Naive B cell (primary cell): Measurements from ENCODE around the gene TRIM10. TPM values are rescaled to one million over a fixed set of nuclear protein-coding genes. Genes with fewer than 3 reads are reported as not detected.

Source experiments
- ATAC-seq, 2 donors: fragments of 150-1000 bp; cut with Tn5 transposase; 2 replicates each; pipeline ENCODE4 v1.10.0; 2021; ENCODE audit warnings: low read depth in 2 of 2, mild to moderate bottlenecking in 2 of 2, moderate library complexity in 2 of 2
- DNase-seq: peaks from one replicate; pipeline ENCODE4 v3.0.0; 2022
- H3K27ac Mint-ChIP-seq, 6 donors: one replicate each; pipeline ENCODE4 v1.8.0; 2020 to 2022; ENCODE audit warnings: mild to moderate bottlenecking in 6 of 6, mixed read lengths in 6 of 6, moderate library complexity in 5 of 6, inconsistent platforms in 2 of 6
- H3K27me3 Mint-ChIP-seq, 3 donors: one replicate each; pipeline ENCODE4 v1.8.0; 2021 to 2022; ENCODE audit warnings: mixed read lengths in 3 of 3, mild to moderate bottlenecking in 1 of 3
- H3K36me3 Mint-ChIP-seq, 2 donors: one replicate each; pipeline ENCODE4 v1.8.0; 2020 to 2022; ENCODE audit warnings: mixed read lengths in 2 of 2, inconsistent platforms in 1 of 2, mild to moderate bottlenecking in 1 of 2
- H3K4me1 Mint-ChIP-seq, 3 donors: one replicate each; pipeline ENCODE4 v1.8.0; 2020 to 2022; ENCODE audit warnings: mixed read lengths in 3 of 3, inconsistent platforms in 1 of 3, mild to moderate bottlenecking in 1 of 3, moderate library complexity in 1 of 3
- H3K4me3 Mint-ChIP-seq, 8 donors: one replicate each; pipeline ENCODE4 v1.8.0; 2020 to 2022; ENCODE audit warnings: mild to moderate bottlenecking in 8 of 8, mixed read lengths in 8 of 8, moderate library complexity in 8 of 8, inconsistent platforms in 2 of 8
- H3K9me3 Mint-ChIP-seq, 7 donors: one replicate each; pipeline ENCODE4 v1.8.0; 2020 to 2022; ENCODE audit warnings: mixed read lengths in 7 of 7, mild to moderate bottlenecking in 5 of 7, inconsistent platforms in 2 of 7, moderate library complexity in 1 of 7
- polyA plus RNA-seq, 6 donors: library from polyadenylated mRNA; unstranded; fragments of 300-500 nt; fragmentation: Illumina TruSeq; gene quantifications; one replicate each; pipeline ENCODE4 v1.2.3, GENCODE V29; 2021; ENCODE audit warnings: low read depth in 6 of 6

Gene TRIM10
- under 1 TPM in 1 of 6 donors, not detected in 5; 0.18 TPM for polyA plus RNA-seq

- H3K4me3 Mint-ChIP-seq = no peak within 1 kb of the TSS
- peak within 1 kb of the TSS in 1 of 6 donors; percentile 37 for H3K27ac Mint-ChIP-seq
- ATAC-seq (no peak), DNase-seq (no peak)
- peaks cover 0 to 6% (median 2%) of the 10 kb centered on the region in 3 donors for H3K4me1 Mint-ChIP-seq
- peaks cover 0 to 8% (median 0%) of the 10 kb centered on the region in 7 donors for H3K9me3 Mint-ChIP-seq
- H3K27me3 Mint-ChIP-seq = peaks cover 32 to 47% (median 46%) of the 10 kb centered on the region in 3 donors
- no peaks in the 10 kb centered on the region for H3K36me3 Mint-ChIP-seq
These were observed at the start of gene TRIM10 for GRCh38 chr6:30160785-30161531. Gene TRIM10 (minus strand): TSS chr6:30161211. CDS start chr6:30160858, 353 bp downstream.

- peaks cover 0 to 4% of the 10 kb centered on the region in 2 donors for H3K36me3 Mint-ChIP-seq
- H3K4me3 Mint-ChIP-seq = peak overlapping the region in 7 of 8 donors; percentile 8 to 79 (median 48)
- H3K27ac Mint-ChIP-seq = peak overlapping the region in 2 of 6 donors; percentile 15 to 39
These were observed 46.7 kb upstream of the TRIM10 start for GRCh38 chr6:30207619-30208295.

GRCh38 chr6:30206799-30207618, 46.0 kb upstream of the TRIM10 start:
- H3K27me3 Mint-ChIP-seq = no peaks in the 10 kb centered on the region
- peak overlapping the region in 4 of 6 donors; percentile 15 to 83 (median 50) for H3K27ac Mint-ChIP-seq
- peaks cover 67 to 90% (median 88%) of the 10 kb centered on the region in 3 donors for H3K4me1 Mint-ChIP-seq
- H3K36me3 Mint-ChIP-seq = peaks cover 0 to 4% of the 10 kb centered on the region in 2 donors
- no peaks in the 10 kb centered on the region for H3K9me3 Mint-ChIP-seq
- ATAC-seq = peak in 1 of 2 donors; percentile 21
- H3K4me3 Mint-ChIP-seq = peak overlapping the region in 7 of 8 donors; percentile 8 to 70 (median 48)
- DNase-seq = no peak

More at GRCh38 chr6:30207619-30208295, 46.7 kb upstream of the TRIM10 start:
- H3K9me3 Mint-ChIP-seq = no peaks in the 10 kb centered on the region
- DNase-seq = no peak
- peaks cover 67 to 89% (median 88%) of the 10 kb centered on the region in 3 donors for H3K4me1 Mint-ChIP-seq
- ATAC-seq = no peak
- H3K27me3 Mint-ChIP-seq = no peaks in the 10 kb centered on the region

- no peaks in the 10 kb centered on the region for H3K9me3 Mint-ChIP-seq
- H3K4me1 Mint-ChIP-seq = peaks cover 66 to 90% (median 89%) of the 10 kb centered on the region in 3 donors
- H3K27me3 Mint-ChIP-seq = no peaks in the 10 kb centered on the region
- DNase-seq (no peak), ATAC-seq (no peak)
- peaks cover 0 to 4% of the 10 kb centered on the region in 2 donors for H3K36me3 Mint-ChIP-seq
- peak overlapping the region in 2 of 6 donors; percentile 77 to 78 for H3K27ac Mint-ChIP-seq
- peak overlapping the region in 3 of 8 donors; percentile 24 to 72 (median 46) for H3K4me3 Mint-ChIP-seq
These were observed 45.1 kb upstream of the TRIM10 start for GRCh38 chr6:30206152-30206551.

GRCh38 chr6:30204116-30204515, 43.1 kb upstream of the TRIM10 start:
- Mint-ChIP-seq H3K36me3 (peaks cover 0 to 4% of the 10 kb centered on the region in 2 donors), H3K9me3 (no peaks in the 10 kb centered on the region), H3K4me3 (no peak overlapping the region), H3K4me1 (peaks cover 60 to 89% (median 85%) of the 10 kb centered on the region in 3 donors), H3K27ac (peak overlapping the region in 5 of 6 donors; percentile 26 to 83 (median 69)), H3K27me3 (no peaks in the 10 kb centered on the region)
- ATAC-seq (no peak), DNase-seq (no peak)

GRCh38 chr6:30202366-30202765, 41.4 kb upstream of the TRIM10 start:
- ATAC-seq (no peak), DNase-seq (no peak)
- Mint-ChIP-seq H3K4me1 (peaks cover 46 to 74% (median 73%) of the 10 kb centered on the region in 3 donors), H3K27ac (peak overlapping the region in 4 of 6 donors; percentile 81 to 94 (median 92)), H3K27me3 (no peaks in the 10 kb centered on the region), H3K36me3 (peaks cover 0 to 9% of the 10 kb centered on the region in 2 donors), H3K9me3 (no peaks in the 10 kb centered on the region), H3K4me3 (peak overlapping the region in 2 of 8 donors; percentile 41 to 54)

GRCh38 chr6:30200551-30201281, 39.7 kb upstream of the TRIM10 start:
- H3K36me3 Mint-ChIP-seq = peaks cover 0 to 16% of the 10 kb centered on the region in 2 donors
- peaks cover 36 to 67% (median 65%) of the 10 kb centered on the region in 3 donors for H3K4me1 Mint-ChIP-seq
- no peaks in the 10 kb centered on the region for H3K9me3 Mint-ChIP-seq
- peak overlapping the region; percentile 87 to 97 (median 94) for H3K27ac Mint-ChIP-seq
- H3K4me3 Mint-ChIP-seq = peak overlapping the region; percentile 20 to 76 (median 58)
- peak; percentile 96 to 98 for ATAC-seq
- no peaks in the 10 kb centered on the region for H3K27me3 Mint-ChIP-seq
- peak; percentile 70 for DNase-seq

- Mint-ChIP-seq H3K36me3 (peaks cover 0 to 26% of the 10 kb centered on the region in 2 donors), H3K4me3 (no peak overlapping the region), H3K27ac (peak overlapping the region in 1 of 6 donors; percentile 67), H3K27me3 (no peaks in the 10 kb centered on the region), H3K4me1 (peaks cover 23 to 48% (median 48%) of the 10 kb centered on the region in 3 donors), H3K9me3 (no peaks in the 10 kb centered on the region)
- ATAC-seq (no peak), DNase-seq (no peak)
These were observed 37.4 kb upstream of the TRIM10 start for GRCh38 chr6:30198166-30199084.

- Mint-ChIP-seq H3K27me3 (no peaks in the 10 kb centered on the region), H3K9me3 (no peaks in the 10 kb centered on the region), H3K4me1 (peaks cover 16 to 31% (median 30%) of the 10 kb centered on the region in 3 donors), H3K27ac (peak overlapping the region in 3 of 6 donors; percentile 60 to 94 (median 67)), H3K4me3 (no peak overlapping the region), H3K36me3 (peaks cover 0 to 32% of the 10 kb centered on the region in 2 donors)
- DNase-seq (no peak), ATAC-seq (no peak)
These were observed 35.4 kb upstream of the TRIM10 start for GRCh38 chr6:30196376-30196775.

GRCh38 chr6:30195951-30196350, 34.9 kb upstream of the TRIM10 start:
- Mint-ChIP-seq H3K36me3 (peaks cover 0 to 36% of the 10 kb centered on the region in 2 donors), H3K27ac (peak overlapping the region in 4 of 6 donors; percentile 30 to 61 (median 54)), H3K4me3 (no peak overlapping the region)

GRCh38 chr6:30194797-30195690, 34.0 kb upstream of the TRIM10 start:
- Mint-ChIP-seq H3K4me1 (peaks cover 6 to 19% (median 18%) of the 10 kb centered on the region in 3 donors), H3K27me3 (no peaks in the 10 kb centered on the region), H3K27ac (peak overlapping the region in 2 of 6 donors; percentile 0 to 61), H3K36me3 (peaks cover 0 to 44% of the 10 kb centered on the region in 2 donors), H3K9me3 (no peaks in the 10 kb centered on the region), H3K4me3 (no peak overlapping the region)
- DNase-seq (no peak), ATAC-seq (no peak)

More at GRCh38 chr6:30195951-30196350, 34.9 kb upstream of the TRIM10 start:
- ATAC-seq (no peak), DNase-seq (no peak)
- Mint-ChIP-seq H3K9me3 (no peaks in the 10 kb centered on the region), H3K4me1 (peaks cover 12 to 27% (median 26%) of the 10 kb centered on the region in 3 donors), H3K27me3 (no peaks in the 10 kb centered on the region)
